ENCODE data around the gene RASD1.

Gene RASD1

DNA sequence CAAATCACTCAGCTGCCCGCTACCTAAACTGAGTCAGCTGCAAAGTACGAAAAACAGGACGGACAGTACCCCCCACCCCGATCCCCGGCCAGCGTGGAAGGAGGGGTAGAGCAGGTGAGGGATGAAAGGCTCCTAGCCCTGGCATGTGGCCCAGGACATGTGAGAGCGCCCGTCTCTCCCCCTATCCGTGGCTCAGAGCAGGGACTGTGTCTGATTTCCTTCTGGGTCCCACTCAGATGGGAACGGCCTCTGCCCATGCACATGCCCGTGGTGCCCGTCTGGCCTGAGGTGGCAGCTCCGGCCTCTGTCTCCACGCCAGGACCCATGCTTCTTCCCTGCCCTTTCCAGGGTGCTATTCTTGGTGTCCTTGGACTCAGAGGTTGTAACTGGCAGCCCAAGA lies 30.2 kb upstream of the RASD1 start:
- no peak for DNase-seq

- DNase-seq: no peak
Observed at GRCh38 chr17:17525956-17526355, 29.8 kb upstream of the RASD1 start.

DNA sequence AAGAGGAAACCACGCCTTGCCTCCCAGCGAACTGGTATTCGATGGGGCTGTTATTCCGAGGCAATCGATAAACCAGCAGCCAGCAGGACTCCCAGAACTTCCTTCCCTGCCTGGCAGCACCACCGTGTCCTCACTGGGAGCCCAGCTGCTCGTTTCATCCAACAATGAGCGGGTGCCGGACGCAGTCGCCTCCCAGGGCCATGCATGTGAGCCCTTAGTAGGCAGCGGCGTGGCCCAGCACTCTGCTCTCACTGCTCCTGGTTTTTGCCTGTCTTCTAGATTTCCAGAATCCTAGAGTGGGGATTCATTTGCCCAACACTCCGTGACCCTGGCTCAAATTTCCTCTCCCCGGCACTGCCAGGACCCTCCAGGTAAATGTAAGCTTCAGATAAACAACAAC lies 29.1 kb upstream of the RASD1 start:
- DNase-seq: no peak

- no peak for DNase-seq
Observed at GRCh38 chr17:17523731-17524490, 27.7 kb upstream of the RASD1 start.

GRCh38 chr17:17523001-17523730 lies 27.0 kb upstream of the RASD1 start:
- DNase-seq: no peak

DNA sequence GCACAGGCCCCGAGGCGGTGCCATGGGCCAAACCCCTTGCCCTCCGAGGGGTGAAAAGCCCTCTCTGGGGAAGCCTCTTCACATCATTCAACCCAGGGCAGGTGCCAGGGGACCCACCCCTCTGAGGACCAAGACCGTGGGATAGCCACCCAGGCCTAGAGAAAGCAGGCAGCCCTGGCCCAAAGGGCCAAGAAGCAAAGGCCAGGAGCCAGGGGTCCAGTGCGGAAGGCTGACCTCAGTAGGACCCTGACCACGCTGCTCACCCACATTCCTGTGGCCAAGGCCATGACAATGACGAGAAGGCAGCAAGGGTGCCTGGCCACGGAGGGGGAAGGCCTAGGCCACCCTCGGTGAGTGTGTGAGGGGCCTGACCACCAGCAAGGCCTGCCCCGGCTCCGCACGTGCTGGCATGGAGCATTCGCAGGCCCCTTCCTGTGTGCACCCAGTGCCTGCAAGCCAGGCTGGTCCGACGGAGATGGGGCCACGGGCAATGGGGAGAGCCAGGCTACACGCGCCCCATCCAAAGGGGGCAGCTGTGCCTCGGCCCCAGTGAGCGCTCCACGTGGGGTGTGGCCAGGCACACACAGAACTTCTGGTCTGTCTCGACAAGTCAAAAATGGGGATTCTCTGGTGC lies 24.5 kb upstream of the RASD1 start:
- DNase-seq: no peak

GRCh38 chr17:17519886-17520285 lies 23.7 kb upstream of the RASD1 start:
- no peak for DNase-seq

DNA sequence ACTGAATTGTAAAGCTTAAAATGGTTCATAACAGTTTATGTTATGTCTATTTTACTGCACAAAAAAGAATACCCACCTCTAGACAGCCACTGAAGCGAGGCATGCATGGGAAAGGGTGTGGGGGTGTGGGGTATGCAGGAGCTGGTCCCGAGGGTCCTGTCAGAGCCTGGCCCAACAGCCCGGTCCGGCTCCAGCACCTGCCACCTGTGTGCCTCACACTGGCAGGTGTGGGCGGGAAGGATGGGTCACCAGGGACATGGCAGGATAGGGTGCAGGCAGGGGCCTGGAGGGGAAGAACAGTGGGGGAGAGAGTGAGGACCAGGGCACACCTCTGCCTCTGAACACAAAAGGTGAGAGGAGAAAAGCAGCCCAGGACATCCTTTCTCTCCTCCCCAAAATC lies 22.8 kb upstream of the RASD1 start:
- no peak for DNase-seq

DNA sequence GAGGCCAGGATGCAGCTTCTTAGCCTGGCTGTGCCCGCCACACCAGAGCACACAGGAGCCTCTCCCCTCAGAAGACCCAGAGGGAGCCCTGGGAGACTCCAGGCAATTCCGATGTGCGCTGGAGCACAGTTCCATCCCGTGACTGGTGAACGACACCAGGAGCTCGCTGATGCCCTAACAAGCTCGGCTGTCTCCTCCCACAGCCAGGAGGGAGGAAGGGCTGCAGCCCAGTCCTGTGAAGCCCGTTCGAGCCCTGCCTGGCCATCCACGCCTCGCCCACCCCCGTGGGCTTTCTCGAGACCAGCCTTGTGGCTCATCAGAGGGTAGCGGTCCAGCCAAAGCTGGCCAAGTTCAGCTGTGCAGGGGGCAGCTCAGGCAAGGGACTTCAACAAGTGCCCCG lies 21.8 kb upstream of the RASD1 start:
- no peak for DNase-seq

GRCh38 chr17:17516941-17517720 lies 20.9 kb upstream of the RASD1 start:
- no peak for DNase-seq

- no peak for DNase-seq
Observed at GRCh38 chr17:17515934-17516930, 20.0 kb upstream of the RASD1 start.

DNA sequence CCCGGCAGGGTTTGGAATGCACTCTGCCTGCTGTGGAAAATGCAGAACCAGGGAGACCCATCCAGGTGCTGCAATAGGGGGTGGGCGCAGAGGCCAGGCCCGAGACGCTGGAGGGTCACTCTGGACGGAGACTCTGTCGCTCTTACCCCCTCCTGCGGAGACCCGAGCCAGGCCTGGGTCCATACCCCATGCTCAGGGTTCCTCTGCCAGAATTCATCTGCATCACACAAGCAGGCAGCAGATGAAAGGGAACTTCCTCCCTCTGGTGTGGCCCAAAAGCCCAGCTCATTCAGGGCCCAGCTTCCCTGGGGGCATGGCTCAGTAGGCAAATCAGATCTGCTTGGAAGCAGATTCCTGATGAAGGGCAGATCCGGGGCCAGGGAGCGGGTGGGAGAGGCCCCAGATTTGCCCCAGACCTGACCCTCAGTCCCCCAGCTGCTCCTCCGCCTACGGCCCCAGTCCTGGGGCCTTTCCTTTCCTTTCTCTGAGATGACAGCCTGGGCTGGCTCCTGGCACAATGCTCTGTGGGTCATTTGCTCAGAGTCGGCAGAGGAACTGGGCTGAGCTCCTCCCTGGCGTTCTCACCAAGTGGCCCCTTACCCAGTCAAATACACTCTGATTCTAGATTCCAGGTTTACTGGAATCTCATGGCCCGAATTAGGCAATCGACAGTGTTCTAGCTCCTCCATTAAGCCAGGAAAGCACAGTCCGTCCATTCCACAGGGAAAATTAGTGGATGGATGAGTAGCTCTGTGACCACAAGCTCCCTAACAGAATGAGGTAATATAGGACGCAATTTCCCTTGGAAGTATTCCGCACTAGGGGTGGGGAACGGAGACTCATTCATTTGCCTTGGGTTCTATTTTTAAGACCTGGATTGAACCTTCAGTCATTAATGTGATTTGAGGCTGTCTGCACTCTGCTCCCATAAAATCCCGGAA lies 19.1 kb upstream of the RASD1 start:
- DNase-seq: no peak

GRCh38 chr17:17514361-17514992 lies 18.3 kb upstream of the RASD1 start:
- DNase-seq: no peak

DNA sequence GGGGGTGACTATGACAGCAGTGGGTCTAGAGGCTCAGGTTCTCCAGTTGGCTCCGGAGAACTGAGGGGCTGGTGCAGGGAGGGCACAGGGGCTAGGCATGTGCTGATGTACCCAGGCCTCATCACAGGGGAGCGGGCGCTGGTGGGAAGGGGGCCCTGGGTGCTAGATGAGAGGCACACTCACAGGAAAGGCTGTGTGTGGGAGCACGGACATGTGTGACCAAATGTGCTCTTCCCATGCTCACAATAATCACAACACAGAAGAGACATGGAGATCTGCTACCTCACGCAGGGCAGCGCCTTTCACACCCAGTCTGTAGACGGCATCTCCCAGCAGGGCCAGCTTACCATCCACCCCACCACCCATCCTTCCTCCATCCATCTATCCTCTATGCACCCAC lies 17.4 kb upstream of the RASD1 start:
- no peak for DNase-seq

DNA sequence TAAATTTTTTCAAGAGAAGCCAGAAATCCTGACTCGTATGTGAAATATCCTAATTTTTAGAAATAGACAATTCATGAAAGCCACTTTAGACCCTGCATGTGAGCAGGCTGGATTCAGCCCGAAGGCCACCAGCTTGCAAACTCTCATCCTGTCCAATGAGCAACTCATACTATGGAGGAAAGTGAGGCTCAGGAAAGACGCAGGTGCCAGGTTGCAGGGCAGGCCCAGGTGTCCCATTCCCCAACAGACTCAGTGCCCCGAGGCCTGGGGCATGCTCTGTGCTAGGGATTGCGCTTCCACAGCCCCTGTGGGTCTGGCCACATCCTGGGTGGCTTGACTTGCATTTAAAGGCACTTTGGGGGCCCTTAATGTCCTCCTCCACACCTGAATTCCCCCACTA lies 16.7 kb upstream of the RASD1 start:
- no peak for DNase-seq

DNA sequence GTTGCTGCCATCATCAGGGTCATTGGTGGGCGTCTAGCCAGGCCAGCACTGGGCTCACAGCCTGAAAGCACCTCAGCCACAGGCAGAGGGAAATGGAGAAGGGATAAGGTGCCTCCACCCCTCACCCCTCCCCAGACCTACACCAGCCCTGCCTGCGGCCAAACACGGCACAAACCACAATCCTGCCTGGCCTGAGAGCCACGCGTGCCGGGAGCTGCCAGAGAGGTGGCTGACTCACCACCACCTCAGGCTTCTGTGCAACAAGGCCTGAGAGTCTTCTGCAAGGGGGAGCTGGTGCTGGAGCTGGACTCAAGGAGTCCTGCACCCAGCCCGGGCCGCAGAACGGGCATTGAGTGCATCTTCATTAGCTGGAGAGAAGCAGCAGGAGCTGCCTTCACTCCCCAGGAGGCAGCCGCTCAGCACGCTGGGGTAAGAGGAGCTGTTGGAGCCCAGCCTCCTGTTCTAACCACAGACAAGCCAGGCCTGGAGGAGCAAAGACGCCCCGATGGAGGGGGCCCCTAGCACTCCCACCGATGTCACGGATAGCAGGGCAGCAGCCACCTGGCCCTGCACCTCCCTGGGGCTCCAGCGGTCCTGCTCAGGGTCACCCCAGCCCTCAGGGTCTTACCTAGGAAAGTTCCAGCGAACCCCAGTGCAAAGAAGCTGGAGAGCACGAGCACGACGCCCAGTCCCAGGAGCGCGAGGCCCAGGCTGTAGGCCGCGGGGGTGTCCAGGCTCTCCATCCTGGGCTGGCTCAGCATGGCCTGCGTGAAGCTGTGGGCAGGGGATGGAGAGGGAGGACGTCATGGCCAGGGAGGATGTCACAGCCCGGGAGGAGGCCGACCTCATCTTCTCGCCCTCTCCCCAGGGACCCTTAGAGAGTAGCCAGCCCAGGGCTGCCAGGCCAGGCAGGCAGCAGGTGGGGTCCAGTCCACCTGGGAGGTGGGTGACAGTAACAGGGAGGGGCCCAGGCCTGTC lies 16.0 kb upstream of the RASD1 start:
- no peak for DNase-seq

DNA sequence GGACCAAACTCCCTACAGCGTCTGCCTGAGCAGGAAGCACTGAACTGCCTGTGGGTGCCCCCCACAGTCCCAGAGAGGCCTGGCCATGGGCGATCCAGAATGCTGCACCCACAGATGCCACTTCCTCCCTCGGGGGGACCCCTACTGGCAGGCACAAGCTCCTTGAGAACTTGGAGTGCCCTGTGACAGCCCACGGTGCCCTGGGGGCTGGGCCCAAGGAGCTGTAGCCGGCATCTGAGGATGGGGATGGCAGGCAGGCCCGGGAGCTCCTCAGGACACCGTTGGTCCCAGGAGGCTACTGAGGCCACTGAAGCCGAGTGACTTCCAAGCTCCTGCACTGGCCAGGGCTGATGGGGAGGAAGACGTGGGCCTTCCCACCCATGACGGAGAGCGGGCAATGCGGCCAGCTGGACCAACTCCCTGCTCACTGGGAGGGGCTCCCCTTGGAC lies 15.1 kb upstream of the RASD1 start:
- DNase-seq: no peak

- DNase-seq: no peak
Observed at GRCh38 chr17:17510456-17511292, 14.5 kb upstream of the RASD1 start.
